ENCODE data around the gene PUM2.
"Not testable (repeated sequence)": the region's sequence is repeated elsewhere in the genome, so short reads cannot be mapped to it uniquely, and the experiment has no call there.

The PUM2 gene

GRCh38 chr2:20350753-20351554 is at the start of gene PUM2:
TSS of gene PUM2 (minus strand) at chr2:20350844. CDS start at chr2:20327360, 23,484 bp downstream.
- DNase-seq (ENCODE audit: low spot score): peak; percentile 95

GRCh38 chr2:20400306-20400705 is 49.7 kb upstream of the PUM2 start:
- no peak for DNase-seq (ENCODE audit: low spot score)

DNA sequence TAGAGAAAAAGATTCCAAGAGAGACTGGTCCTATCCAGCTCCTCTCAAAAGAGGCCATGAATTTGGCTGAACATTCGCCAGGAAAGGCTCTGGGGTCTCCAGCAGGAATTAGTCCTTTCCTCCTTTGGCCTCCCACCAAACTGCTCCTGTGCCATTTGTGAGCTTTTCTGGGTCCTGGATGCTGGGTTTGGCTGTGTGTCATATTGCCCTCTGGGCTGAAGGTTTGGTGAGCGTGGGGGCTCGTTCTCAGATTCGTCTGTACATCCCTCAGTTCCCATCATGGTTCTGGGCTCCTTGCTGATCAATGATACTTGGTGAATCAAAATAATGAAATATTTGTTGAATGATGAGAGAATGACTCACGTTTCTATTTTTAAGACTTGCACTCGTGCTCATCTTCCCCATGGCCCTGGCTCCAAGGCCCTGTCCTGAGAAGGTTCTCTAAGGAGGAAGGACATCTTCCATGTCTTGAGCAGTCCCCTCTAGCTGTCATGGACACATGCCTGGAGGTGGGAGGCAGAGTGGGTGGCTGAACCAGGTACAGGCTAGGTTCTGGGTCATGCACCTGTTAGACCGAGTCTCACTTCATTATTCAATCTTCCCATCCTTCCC is 48.4 kb upstream of the PUM2 start:
- no peak for DNase-seq (ENCODE audit: low spot score)

DNA sequence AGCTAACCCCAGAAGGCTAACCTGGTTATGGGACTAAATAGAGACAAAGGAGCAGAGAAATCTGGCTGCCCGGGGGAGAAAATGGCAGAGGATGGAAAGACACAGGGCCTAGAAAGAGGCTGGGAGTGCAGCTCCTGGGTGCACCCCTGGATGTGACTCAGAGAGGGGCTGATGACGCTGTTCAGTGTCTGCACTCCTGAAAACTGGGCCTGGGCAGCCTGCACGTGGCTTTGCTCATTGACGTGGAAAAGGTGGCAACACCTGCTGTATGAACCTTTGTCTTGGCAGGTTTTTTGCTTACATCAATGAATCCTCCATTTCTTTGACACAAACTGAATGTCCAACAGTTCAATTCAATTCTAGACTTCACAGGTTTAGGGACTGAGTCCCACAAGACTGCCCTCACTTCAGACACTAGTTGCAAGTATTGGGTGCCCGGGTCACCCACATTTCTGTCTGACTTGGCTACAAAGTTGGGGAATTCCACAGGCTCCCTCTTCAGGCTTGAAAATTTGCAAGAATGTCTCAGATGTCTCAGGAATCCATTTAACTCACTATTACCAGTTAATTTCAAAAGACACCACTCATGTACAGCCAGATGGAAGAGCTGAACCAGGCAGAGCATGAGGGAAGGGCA is 47.3 kb upstream of the PUM2 start:
- DNase-seq (ENCODE audit: low spot score): no peak

- no peak for DNase-seq (ENCODE audit: low spot score)
Observed at GRCh38 chr2:20396356-20397000, 45.8 kb upstream of the PUM2 start.

DNA sequence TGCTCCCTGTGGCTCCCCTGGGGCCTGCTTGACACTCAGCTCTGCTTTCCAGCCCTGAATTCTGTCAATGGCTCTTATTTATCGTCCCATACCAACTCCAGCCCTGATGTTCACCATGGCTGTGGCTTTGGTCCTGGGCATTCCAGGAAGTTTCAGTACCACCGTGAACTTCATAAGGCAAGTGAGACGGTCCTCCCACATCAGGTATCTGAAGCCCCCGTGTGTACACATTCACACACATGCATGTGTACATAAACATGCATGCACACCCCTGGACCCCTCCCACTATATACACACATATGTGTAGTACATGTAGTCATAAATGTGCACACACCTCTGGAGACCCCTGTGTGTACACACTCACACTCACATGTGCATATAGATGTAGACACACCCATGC is 43.3 kb upstream of the PUM2 start:
- DNase-seq (ENCODE audit: low spot score): no peak

DNA sequence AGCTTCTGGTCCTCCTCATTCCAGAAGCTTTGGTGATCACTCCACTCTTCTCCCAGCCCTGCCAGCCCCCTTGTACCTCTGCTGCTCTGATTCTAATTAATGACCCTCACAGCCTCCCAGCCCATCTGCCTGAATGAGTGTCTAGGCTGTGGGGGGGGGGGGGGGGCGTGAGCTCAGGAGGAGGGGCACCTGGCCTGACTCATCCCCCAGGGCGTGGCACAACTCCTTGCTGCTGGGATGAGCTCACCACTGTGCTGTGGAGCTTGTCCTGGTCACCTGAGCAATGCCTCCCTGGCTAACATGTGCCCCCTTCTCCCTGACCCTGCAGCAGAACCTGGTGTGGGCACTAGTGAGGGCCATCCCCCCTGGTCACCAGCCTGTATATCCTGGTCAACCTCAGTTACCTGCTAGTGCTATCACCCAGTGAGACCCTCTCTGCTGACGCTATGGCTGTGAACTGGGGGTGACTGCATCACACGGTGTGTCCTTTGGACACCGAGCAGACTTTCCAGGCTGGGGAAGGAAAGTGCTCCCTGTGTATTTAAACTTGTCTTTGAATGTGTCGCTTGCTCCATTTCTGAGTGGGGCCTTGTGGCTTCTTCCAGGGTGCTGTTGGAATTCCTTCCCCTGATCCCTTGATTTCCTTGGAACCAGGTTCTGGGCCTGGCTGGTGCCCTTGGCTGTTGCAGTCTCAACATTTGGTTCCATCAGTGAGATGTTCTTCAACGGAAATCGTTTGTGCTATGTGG is 41.5 kb upstream of the PUM2 start:
- DNase-seq (ENCODE audit: low spot score): no peak

GRCh38 chr2:20390524-20391123 is 40.0 kb upstream of the PUM2 start:
- no peak for DNase-seq (ENCODE audit: low spot score)

DNA sequence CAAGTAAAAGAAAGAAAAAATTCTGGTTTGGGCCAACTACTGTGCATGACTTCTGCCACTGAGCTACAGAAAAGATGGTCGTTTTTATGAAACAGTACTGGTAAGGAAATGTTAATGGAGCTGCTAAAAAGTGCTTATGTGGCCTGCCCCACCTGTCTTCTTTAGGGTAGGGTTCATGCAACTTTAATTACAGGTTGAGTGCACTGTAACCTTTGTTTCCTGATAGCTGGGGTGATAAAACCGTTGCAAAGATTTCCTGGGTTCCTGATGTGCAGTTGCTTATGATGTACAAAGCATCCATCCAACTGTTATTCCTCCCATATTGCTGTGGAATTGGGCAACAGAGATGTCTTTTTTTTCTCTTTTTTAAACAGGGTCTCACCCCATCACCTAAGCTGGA is 34.3 kb upstream of the PUM2 start:
- no peak for DNase-seq (ENCODE audit: low spot score)

GRCh38 chr2:20382965-20383810 is 32.5 kb upstream of the PUM2 start:
- DNase-seq (ENCODE audit: low spot score): no peak

- no peak for DNase-seq (ENCODE audit: low spot score)
Observed at GRCh38 chr2:20381457-20381856, 30.8 kb upstream of the PUM2 start.

DNA sequence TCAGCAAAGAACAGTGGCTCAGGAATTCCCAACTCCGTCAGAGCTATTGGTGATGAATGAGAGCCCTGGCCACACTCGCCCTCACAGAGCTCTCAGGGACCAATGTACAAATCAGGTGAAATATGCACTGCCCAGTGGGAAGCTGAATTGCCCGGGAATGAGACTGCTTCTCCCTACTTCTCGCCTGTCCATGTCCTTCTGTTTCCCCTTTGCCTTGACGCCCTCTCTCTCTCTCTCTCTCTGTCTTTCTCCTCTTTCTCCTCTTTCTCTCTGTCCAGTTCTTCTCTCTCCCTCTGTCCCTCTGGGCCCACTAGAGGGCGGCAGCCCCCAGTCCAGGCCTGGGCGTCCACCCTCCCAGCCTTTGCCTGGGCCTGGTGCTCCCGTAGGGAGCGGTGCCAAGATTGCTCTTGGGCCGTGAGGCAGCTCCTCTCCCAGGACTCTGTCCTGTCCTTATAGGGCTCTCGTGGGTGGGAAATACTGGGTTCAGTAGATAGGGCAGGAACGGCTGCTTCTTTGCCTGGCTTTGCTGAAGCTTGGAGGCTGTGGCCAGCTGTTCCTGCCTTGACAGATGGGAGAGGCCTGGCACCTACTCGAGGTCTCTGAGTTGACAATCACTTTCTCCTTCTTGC is 28.4 kb upstream of the PUM2 start:
- DNase-seq (ENCODE audit: low spot score): no peak

GRCh38 chr2:20378341-20378740 is 27.7 kb upstream of the PUM2 start:
- no peak for DNase-seq (ENCODE audit: low spot score)

DNA sequence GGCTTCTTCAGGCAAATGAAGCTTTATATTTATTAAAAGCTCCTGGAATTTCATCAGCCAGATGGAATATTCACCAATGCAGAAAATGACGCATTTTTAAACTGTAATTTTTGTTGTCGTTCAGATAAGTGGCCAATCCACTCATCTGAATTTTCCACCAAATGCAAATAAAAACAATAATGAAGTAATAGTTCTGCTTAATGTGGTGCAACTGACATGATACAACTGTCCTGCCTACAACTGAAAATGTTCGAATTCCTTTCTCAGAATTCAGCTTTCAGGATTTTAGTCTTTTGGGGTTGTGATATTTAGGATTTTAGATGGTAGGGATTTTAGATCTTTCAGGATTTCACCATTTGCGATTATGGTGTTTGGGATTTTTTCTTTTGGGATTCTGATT is 27.1 kb upstream of the PUM2 start:
- no peak for DNase-seq (ENCODE audit: low spot score)

DNA sequence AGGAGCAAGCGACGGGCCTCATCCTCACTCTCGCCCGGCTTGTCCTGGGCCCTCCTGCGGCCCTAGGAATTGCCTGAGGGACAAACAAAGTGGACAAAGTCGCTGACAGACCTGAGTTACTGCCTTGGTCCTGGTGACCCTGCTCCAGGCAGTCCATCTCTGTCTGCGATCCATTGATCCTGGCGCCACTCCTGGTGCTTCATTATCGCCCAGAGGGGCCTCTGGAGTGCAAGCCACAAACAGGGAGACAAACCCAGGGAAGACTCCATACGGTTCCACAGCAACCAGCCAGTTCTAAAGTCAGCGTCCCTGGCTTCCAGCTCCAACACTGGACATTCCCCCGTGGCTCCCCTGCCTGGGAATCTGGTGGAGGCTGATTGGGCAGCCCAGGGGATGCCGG is 24.3 kb upstream of the PUM2 start:
- DNase-seq (ENCODE audit: low spot score): not testable (repeated sequence)

- DNase-seq (ENCODE audit: low spot score): no peak
Observed at GRCh38 chr2:20372896-20373640, 22.4 kb upstream of the PUM2 start.

DNA sequence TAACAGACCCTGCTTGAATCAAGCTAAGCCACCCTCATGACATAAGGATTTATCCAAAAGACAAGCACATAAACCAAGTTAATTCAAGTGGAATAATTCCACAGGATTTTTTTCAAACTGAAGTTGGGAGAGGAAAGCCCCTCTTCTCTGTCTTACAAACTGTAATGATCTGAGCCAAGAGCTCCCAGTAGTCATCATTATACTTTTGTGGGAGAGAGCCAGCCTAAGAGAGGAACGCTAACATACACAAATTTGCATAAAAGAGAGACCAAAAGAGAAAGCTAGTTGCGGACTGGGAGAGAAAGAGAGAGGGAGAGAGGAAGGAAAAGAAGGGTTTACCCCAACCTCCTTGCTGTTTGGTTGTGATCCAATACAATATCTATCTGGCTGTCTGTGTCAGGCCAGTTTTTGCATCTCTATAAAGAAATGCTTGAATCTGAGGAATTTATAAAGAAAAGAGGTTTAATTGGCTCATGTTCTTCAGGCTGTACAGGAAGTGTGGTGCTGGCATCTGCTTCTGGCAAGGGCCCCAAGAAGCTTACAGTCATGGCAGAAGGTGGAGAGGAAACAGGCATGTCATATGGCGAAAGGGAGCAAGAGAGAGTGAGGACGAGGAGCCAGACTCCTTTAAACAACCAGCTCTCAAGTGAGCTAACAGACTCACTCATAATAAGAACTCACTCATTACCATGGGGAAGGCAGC is 20.8 kb upstream of the PUM2 start:
- DNase-seq (ENCODE audit: low spot score): no peak

- DNase-seq (ENCODE audit: low spot score): no peak
Observed at GRCh38 chr2:20370191-20370590, 19.5 kb upstream of the PUM2 start.

DNA sequence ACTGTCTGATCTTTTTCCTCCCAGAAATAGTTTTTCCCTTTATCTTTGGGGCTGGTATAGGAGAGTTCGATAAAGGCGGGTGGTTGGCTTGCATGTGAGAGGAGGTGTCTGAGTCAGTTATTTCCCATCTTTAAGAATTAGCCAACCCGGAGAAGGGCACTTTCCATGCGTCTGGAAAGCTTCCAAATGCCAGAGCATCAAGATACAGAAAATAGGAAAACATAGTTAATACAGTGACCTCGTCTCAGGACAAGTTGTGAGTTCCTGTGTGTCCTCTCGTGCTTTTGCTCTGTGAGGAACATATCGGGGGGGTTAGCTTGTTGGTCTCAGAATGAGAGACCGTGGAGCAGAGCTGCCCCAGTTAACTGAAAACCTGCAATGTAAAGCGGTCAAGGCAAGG is 18.7 kb upstream of the PUM2 start:
- no peak for DNase-seq (ENCODE audit: low spot score)

Data from activated CD4-positive, alpha-beta T cell treated with anti-CD3 and anti-CD28 coated beads, Interleukin-2, Interleukin-4, amounts not matched to agents 100 ng/mL and 50 ng/mL, durations not matched to agents 16 hours and 8 hours (primary cell).